ENCODE results near the gene PCGF6. TPM values are rescaled to one million over a fixed set of nuclear protein-coding genes. Genes with fewer than 3 reads are reported as not detected.

The PCGF6 gene
- total RNA-seq, 2 experiments from 2014 or later = 12.3 to 16.0 TPM

GRCh38 chr10:103280031-103280430 is 70.9 kb downstream of the PCGF6 start:
- no peak overlapping the region for H2AFZ ChIP-seq (ENCODE audit: low read length)
- DNase-seq (ENCODE audit: low spot score) = no peak
- TF ChIP-seq CTCF (conservative IDR thresholded peaks at IDR 0.05; ENCODE audit: low read length) = no peak
- TF ChIP-seq EZH2phosphoT487 (IDR thresholded peaks at IDR 0.05; ENCODE audit: borderline replicate concordance, low read depth, low read length) = no peak
- no peak overlapping the region for H3K27ac ChIP-seq (ENCODE audit: low read depth, low read length, poor library complexity, severe bottlenecking)
- H4K20me1 ChIP-seq (ENCODE audit: insufficient read depth, low read length) = no peaks in the 10 kb centered on the region
- intact Hi-C loops (cut with micrococcal nuclease; ENCODE audit: unreplicated experiment) = no loop called here
- H3K36me3 ChIP-seq (ENCODE audit: insufficient read depth, low read length) = no peaks in the 10 kb centered on the region
- no TSS peak for BruUV-seq (replicated peaks)
- ChIA-PET POLR2A (interaction anchor here (0.9 kb wide), 1 partner anchor 299 kb away, joined by 4 read pairs; no protein-coding TSS in a partner anchor), CTCF (ENCODE audit: unreplicated experiment) (no interaction called here)
- no peaks in the 10 kb centered on the region for H3K79me2 ChIP-seq (ENCODE audit: insufficient read depth, low read depth, low read length)
- H3K9me3 ChIP-seq (ENCODE audit: low read length) = no peaks in the 10 kb centered on the region
- H3K4me2 ChIP-seq (ENCODE audit: low read length) = no peak overlapping the region
- no peaks in the 10 kb centered on the region for H3K9me2 ChIP-seq (ENCODE audit: insufficient read depth, low read length)
- H3K4me1 ChIP-seq (ENCODE audit: insufficient read depth, low read length, poor library complexity, severe bottlenecking) = no peaks in the 10 kb centered on the region
- no peak overlapping the region for H3K4me3 ChIP-seq (ENCODE audit: low read depth, low read length, poor library complexity, severe bottlenecking)

GRCh38 chr10:103278862-103279298 is 72.1 kb downstream of the PCGF6 start:
- DNase-seq (ENCODE audit: low spot score) = peak; percentile 11
- H3K36me3 ChIP-seq (ENCODE audit: insufficient read depth, low read length) = no peaks in the 10 kb centered on the region
- TF ChIP-seq CTCF (conservative IDR thresholded peaks at IDR 0.05; ENCODE audit: low read length) (no peak), EZH2phosphoT487 (IDR thresholded peaks at IDR 0.05; ENCODE audit: borderline replicate concordance, low read depth, low read length) (no peak)
- no peaks in the 10 kb centered on the region for H3K9me3 ChIP-seq (ENCODE audit: low read length)
- no TSS peak for BruUV-seq (replicated peaks)
- no peak overlapping the region for H3K4me3 ChIP-seq (ENCODE audit: low read depth, low read length, poor library complexity, severe bottlenecking)
- intact Hi-C loops (cut with micrococcal nuclease; ENCODE audit: unreplicated experiment) = no loop called here
- ChIA-PET CTCF (ENCODE audit: unreplicated experiment) (no interaction called here), POLR2A (interaction anchor here (0.6 to 0.7 kb wide), 3 partner anchors 17 to 316 kb away, joined by 3 read pairs; no protein-coding TSS in a partner anchor)
- no peak overlapping the region for H2AFZ ChIP-seq (ENCODE audit: low read length)
- no peak overlapping the region for H3K27ac ChIP-seq (ENCODE audit: low read depth, low read length, poor library complexity, severe bottlenecking)
- no peak overlapping the region for H3K4me2 ChIP-seq (ENCODE audit: low read length)
- no peaks in the 10 kb centered on the region for H4K20me1 ChIP-seq (ENCODE audit: insufficient read depth, low read length)
- H3K9me2 ChIP-seq (ENCODE audit: insufficient read depth, low read length) = no peaks in the 10 kb centered on the region
- H3K4me1 ChIP-seq (ENCODE audit: insufficient read depth, low read length, poor library complexity, severe bottlenecking) = no peaks in the 10 kb centered on the region
- no peaks in the 10 kb centered on the region for H3K79me2 ChIP-seq (ENCODE audit: insufficient read depth, low read depth, low read length)

GRCh38 chr10:103278537-103278823 is 72.5 kb downstream of the PCGF6 start:
- CTCF ChIA-PET (ENCODE audit: unreplicated experiment) = no interaction called here
- H3K4me1 ChIP-seq (ENCODE audit: insufficient read depth, low read length, poor library complexity, severe bottlenecking) = no peaks in the 10 kb centered on the region
- TF ChIP-seq EZH2phosphoT487 (IDR thresholded peaks at IDR 0.05; ENCODE audit: borderline replicate concordance, low read depth, low read length) (no peak), CTCF (conservative IDR thresholded peaks at IDR 0.05; ENCODE audit: low read length) (no peak)
- H3K4me3 ChIP-seq (ENCODE audit: low read depth, low read length, poor library complexity, severe bottlenecking) = no peak overlapping the region
- no TSS peak for BruUV-seq (replicated peaks)
- H3K9me3 ChIP-seq (ENCODE audit: low read length) = no peaks in the 10 kb centered on the region
- no peaks in the 10 kb centered on the region for H3K9me2 ChIP-seq (ENCODE audit: insufficient read depth, low read length)
- POLR2A ChIA-PET = no interaction called here
- H4K20me1 ChIP-seq (ENCODE audit: insufficient read depth, low read length) = no peaks in the 10 kb centered on the region
- intact Hi-C loops (cut with micrococcal nuclease; ENCODE audit: unreplicated experiment) = no loop called here
- no peaks in the 10 kb centered on the region for H3K79me2 ChIP-seq (ENCODE audit: insufficient read depth, low read depth, low read length)
- H3K4me2 ChIP-seq (ENCODE audit: low read length) = no peak overlapping the region
- no peak for DNase-seq (ENCODE audit: low spot score)
- no peak overlapping the region for H3K27ac ChIP-seq (ENCODE audit: low read depth, low read length, poor library complexity, severe bottlenecking)
- H2AFZ ChIP-seq (ENCODE audit: low read length) = no peak overlapping the region
- no peaks in the 10 kb centered on the region for H3K36me3 ChIP-seq (ENCODE audit: insufficient read depth, low read length)
